Left lung (tissue), 10 donors: ENCODE results near the gene TNFSF4. TPM values are rescaled to one million over a fixed set of nuclear protein-coding genes. Genes with fewer than 3 reads are reported as not detected.

Source experiments
- ATAC-seq: fragments of 200-7000 bp; cut with Tn5 transposase; one replicate; pipeline ENCODE4 v1.9.1; 2020; ENCODE audit warnings: moderate library complexity
- DNase-seq, 4 donors: peaks; one replicate each; pipeline ENCODE4 v3.0.0-alpha.2; 2013 to 2020
- H3K27ac ChIP-seq, 2 donors: fragments of 200-600 bp; sonication (generic) in 1 of 2; one replicate each; pipeline versions ENCODE4 v1.5.0 to v1.8.0; 2020 to 2021
- H3K27me3 ChIP-seq, 2 donors: fragments of 200-600 bp; sonication (generic) in 1 of 2; one replicate each; pipeline versions ENCODE4 v1.5.0 to v1.8.0; 2020 to 2021
- H3K36me3 ChIP-seq, 2 donors: fragments of 200-600 bp; sonication (generic) in 1 of 2; one replicate each; pipeline versions ENCODE4 v1.5.0 to v1.8.0; 2020 to 2021
- H3K4me1 ChIP-seq, 2 donors: fragments of 200-600 bp; one replicate each; pipeline ENCODE4 v1.8.0; 2021
- H3K4me3 ChIP-seq, 2 donors: fragments of 200-600 bp; sonication (generic) in 1 of 2; one replicate each; pipeline versions ENCODE4 v1.5.0 to v1.8.0; 2020 to 2021; ENCODE audit warnings: mild to moderate bottlenecking in 1 of 2
- H3K9me3 ChIP-seq, 2 donors: fragments of 200-600 bp; sonication (generic) in 1 of 2; one replicate each; pipeline versions ENCODE4 v1.5.0 to v1.8.0; 2020 to 2021
- intact Hi-C, 2 donors: fragments of 100-400 bp; cut with DNase I; formaldehyde crosslinking; loops; one replicate each; pipeline versions ENCODE4 v1.11.2 to v1.14.2; 2022
- polyA plus RNA-seq, 6 donors: library from polyadenylated mRNA; unstranded; fragments of 120-200 nt; gene quantifications; one replicate each; pipeline ENCODE4 v1.2.1, GENCODE V29; 2013; ENCODE audit not compliant: insufficient read length in 6 of 6
- total RNA-seq, 2 donors: library from RNA; stranded (reverse); fragmentation: NEBNext Ultra II Directional; extraction: Animal tissue kit (Norgen Biotek cat#: 25700); gene quantifications; one replicate each; pipeline ENCODE4 v1.2.1, GENCODE V29; 2021
- TF ChIP-seq, protein P1 (sequence below), 2 donors: fragments of 200-600 bp; sonication (generic) in 1 of 2; IDR thresholded peaks; one replicate each; pipeline versions ENCODE4 v1.5.0 to v1.8.0; 2021; ENCODE audit warnings: antibody characterized with exemption in 2 of 2
- donor health status: DM: no; HTN: yes; CAD: no.
- donor health status: DM: no; HTN: no; CAD: no.

TNFSF4 gene
- total and polyA plus RNA-seq, 8 donors = 0.73 to 3.2 (median 2.0) TPM

DNA sequence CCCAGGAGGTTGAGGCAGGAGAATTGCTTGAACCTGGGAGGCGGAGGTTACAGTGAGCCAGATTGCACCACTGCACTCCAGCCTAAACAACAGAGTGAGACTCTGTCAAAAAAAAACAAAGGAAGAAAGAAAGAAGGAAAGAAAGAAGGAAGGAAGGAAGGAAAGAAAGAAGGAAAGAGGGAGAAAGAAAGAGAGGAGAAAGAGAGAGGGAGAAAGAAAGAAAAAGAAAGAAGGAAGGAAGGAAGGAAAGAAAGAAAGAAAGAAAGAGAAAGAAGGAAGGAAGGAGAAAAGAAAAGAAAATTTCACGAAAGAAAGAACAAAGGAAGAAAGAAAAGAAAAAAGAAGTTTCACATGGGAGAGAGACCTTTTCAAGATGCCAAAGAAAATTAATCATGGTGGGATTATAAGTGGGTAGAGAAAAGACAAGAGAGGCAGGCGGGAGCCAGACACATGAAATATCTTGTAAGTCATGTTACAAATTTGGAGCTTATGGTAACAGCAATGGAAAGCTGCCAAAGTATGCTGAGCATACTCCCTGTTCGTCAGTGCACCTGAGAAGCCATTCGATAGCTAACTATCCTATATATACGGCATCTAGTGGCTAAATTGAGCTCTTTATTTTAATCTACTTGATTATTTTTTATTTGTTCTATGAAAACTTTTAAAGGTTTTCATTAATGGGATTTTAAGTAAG is 41.3 kb upstream of the TNFSF4 start:
- no peak for ATAC-seq
- no peaks in the 10 kb centered on the region for H3K36me3 ChIP-seq
- TF ChIP-seq, protein P1, sequence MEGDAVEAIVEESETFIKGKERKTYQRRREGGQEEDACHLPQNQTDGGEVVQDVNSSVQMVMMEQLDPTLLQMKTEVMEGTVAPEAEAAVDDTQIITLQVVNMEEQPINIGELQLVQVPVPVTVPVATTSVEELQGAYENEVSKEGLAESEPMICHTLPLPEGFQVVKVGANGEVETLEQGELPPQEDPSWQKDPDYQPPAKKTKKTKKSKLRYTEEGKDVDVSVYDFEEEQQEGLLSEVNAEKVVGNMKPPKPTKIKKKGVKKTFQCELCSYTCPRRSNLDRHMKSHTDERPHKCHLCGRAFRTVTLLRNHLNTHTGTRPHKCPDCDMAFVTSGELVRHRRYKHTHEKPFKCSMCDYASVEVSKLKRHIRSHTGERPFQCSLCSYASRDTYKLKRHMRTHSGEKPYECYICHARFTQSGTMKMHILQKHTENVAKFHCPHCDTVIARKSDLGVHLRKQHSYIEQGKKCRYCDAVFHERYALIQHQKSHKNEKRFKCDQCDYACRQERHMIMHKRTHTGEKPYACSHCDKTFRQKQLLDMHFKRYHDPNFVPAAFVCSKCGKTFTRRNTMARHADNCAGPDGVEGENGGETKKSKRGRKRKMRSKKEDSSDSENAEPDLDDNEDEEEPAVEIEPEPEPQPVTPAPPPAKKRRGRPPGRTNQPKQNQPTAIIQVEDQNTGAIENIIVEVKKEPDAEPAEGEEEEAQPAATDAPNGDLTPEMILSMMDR (IDR thresholded peaks at IDR 0.05) = no peak
- no peaks in the 10 kb centered on the region for H3K27me3 ChIP-seq
- no peak for DNase-seq
- peaks cover 0 to 7% of the 10 kb centered on the region in 2 donors for H3K9me3 ChIP-seq
- no peaks in the 10 kb centered on the region for H3K4me1 ChIP-seq
- no peak overlapping the region for H3K4me3 ChIP-seq
- no peak overlapping the region for H3K27ac ChIP-seq
- intact Hi-C loops = no loop called here

DNA sequence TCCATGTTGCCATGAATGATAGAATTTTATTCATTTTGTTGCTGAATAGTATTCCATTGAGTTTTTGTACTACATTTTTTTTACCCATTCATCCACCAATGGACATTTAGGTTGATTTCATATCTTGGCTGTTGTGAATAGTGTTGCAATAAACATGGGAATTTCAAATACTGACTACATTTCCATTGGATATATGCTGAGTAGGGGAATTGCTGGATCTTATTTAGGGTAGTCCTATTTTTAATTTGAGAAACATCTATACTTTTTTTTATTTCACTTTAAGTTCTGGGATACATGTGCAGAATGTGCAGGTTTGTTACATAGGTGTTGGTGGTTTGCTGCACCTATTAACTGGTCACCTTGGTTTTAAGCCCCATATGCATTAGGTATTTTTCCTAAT is 38.8 kb upstream of the TNFSF4 start:
- no peak for DNase-seq
- TF ChIP-seq, protein P1 (IDR thresholded peaks at IDR 0.05) = no peak
- no peaks in the 10 kb centered on the region for H3K27me3 ChIP-seq
- no peak for ATAC-seq
- H3K4me1 ChIP-seq = no peaks in the 10 kb centered on the region
- peaks cover 0 to 26% of the 10 kb centered on the region in 2 donors for H3K9me3 ChIP-seq
- H3K36me3 ChIP-seq = no peaks in the 10 kb centered on the region
- no peak overlapping the region for H3K4me3 ChIP-seq
- intact Hi-C loops = no loop called here
- no peak overlapping the region for H3K27ac ChIP-seq

DNA sequence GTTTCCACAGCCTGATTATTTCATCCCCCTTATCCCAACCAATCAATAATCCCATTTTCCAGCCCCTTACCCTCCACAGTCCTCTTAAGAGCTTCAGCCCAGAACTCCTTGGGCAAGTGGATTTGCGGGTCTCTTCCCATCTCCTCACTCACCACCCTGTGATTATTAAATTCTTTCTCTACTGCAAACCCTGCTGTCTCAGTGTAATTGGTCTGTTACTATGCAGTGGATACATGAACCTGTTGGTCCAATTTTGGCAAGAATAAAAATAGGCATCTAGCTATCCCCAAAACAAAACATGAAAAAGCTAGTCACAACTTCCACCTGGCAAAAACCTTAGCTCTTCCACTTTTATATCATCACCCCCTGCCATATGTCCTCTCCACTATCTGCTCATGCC is 36.2 kb upstream of the TNFSF4 start:
- no peak for ATAC-seq
- Histone ChIP-seq H3K4me1 (no peaks in the 10 kb centered on the region), H3K36me3 (no peaks in the 10 kb centered on the region), H3K9me3 (peaks cover 0 to 32% of the 10 kb centered on the region in 2 donors), H3K4me3 (no peak overlapping the region), H3K27ac (no peak overlapping the region), H3K27me3 (no peaks in the 10 kb centered on the region)
- no peak for DNase-seq
- intact Hi-C loops = no loop called here
- TF ChIP-seq, protein P1 (IDR thresholded peaks at IDR 0.05) = no peak

DNA sequence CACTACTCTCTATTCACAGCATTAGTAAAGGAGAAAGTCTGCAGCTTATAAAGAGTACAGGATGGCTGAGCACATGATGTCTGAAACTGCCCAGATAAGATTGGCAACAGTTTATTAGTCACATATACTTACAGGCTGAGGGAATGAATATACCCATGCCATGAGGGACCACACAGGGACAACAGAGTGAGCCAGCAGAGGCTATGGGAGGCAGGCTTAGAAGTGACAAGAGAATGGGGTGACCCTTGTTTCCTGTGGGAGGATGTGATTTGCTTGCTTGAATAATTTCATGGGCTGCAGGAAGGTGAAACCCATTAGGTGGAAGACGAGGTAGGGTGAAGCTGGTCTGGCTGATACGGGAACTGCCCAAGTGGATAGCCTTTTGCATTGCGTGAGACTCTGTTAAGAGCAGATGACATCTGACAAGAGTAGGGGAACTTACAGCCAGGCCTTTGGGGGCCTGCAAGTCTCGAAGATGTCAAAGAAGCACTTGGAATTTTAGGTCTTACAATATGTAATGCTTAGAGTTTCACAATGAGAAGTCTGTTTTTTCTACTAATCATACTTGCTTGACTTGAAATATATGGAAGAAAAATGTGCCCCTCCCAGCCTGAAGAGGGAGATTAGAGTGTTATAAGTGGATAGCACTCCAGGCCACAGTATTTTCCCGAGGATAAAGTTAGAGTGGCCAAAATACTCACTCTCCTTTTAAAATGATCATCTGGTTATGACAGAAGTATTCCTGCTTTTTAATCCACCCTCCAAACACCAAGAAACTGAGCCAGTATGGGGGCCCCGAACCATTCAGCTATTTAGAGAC is 34.6 kb upstream of the TNFSF4 start:
- DNase-seq (no peak), ATAC-seq (peak; percentile 90)
- H3K27me3 ChIP-seq = no peaks in the 10 kb centered on the region
- no peaks in the 10 kb centered on the region for H3K36me3 ChIP-seq
- H3K27ac ChIP-seq = peak overlapping the region; percentile 17 to 23
- TF ChIP-seq, protein P1 (IDR thresholded peaks at IDR 0.05) = no peak
- peaks cover 0 to 32% of the 10 kb centered on the region in 2 donors for H3K9me3 ChIP-seq
- H3K4me1 ChIP-seq = no peaks in the 10 kb centered on the region
- intact Hi-C loops = no loop called here
- H3K4me3 ChIP-seq = no peak overlapping the region

- Histone ChIP-seq H3K36me3 (no peaks in the 10 kb centered on the region), H3K27me3 (no peaks in the 10 kb centered on the region), H3K27ac (no peak overlapping the region), H3K9me3 (peaks cover 0 to 32% of the 10 kb centered on the region in 2 donors), H3K4me1 (no peaks in the 10 kb centered on the region), H3K4me3 (no peak overlapping the region)
- intact Hi-C loops = no loop called here
- TF ChIP-seq, protein P1 (IDR thresholded peaks at IDR 0.05) = no peak
- ATAC-seq (no peak), DNase-seq (no peak)
Measured at GRCh38 chr1:173240609-173241008, 33.5 kb upstream of the TNFSF4 start.
